ENCODE measurements around the gene PRMT1.
"Not testable (repeated sequence)": the region's sequence is repeated elsewhere in the genome, so short reads cannot be mapped to it uniquely, and the experiment has no call there.

Gene PRMT1

GRCh38 chr19:49677231-49677900, at the start of gene PRMT1:
PRMT1 (plus strand) TSS chr19:49677271; CDS start chr19:49677281, 10 bp downstream.
- DNase-seq: no peak

- DNase-seq: no peak
These were observed 47.4 kb upstream of the PRMT1 start for GRCh38 chr19:49629659-49630058.

- no peak for DNase-seq
These were observed 46.0 kb upstream of the PRMT1 start for GRCh38 chr19:49631014-49631588.

- no peak for DNase-seq
These were observed 45.4 kb upstream of the PRMT1 start for GRCh38 chr19:49631610-49632192.

GRCh38 chr19:49632576-49632975, 44.5 kb upstream of the PRMT1 start:
- DNase-seq: no peak

DNA sequence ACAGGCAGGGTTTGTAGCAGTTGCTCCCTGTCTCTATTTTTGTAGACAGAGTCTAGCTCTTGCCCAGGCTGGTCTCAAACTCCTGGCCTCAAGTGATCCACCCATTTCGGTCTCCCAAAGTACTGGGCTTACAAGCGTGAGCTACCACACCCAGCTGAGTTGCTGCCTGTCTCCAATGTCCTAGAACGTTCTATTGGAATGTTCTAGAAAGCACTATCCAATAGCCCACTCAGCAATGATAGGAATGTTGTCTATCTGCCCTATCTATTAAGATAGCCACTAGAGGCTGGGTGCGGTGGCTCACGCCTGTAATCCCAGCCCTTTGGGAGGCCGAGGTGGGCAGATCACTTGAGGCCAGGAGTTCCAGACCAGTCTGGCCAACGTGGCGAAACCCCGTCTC, 43.8 kb upstream of the PRMT1 start:
- not testable (repeated sequence) for DNase-seq

- no peak for DNase-seq
These were observed 41.4 kb upstream of the PRMT1 start for GRCh38 chr19:49635530-49636232.

DNA sequence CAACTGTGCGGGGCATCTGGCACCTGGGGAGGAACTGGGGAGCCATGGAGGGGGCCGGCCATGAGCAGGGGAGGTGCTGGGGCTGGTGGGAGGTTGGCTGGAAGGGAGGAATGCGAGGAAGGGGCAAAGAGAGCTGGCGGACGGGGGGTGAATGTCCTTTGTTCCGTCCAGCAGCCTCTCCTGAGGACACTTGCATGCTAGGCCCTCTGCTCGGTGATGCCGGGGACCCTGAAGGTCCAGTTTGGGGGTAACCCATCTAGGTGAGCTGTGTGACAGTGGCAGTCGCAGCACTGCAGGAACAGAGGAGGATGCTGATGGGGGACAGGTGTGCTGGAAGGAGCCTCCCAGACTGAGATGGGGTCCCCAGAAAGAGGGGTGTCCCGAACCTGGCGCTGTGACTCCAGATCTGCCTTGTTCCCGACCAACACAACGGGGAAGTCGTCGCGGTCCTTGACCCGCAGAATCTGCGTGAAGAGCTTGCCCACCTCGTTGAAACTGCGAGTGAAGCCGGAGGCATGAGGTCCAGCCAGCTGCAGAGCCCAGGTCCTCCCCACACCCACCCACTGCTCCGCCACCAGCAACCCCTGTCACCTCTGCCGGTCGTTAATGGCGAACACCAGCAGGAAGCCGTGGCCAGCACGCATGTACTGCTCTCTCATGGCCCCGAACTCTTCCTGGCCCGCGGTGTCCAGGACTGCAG, 40.7 kb upstream of the PRMT1 start:
- no peak for DNase-seq

- DNase-seq: peak; percentile 13
These were observed 39.0 kb upstream of the PRMT1 start for GRCh38 chr19:49637821-49638738.

GRCh38 chr19:49639401-49640112, 37.5 kb upstream of the PRMT1 start:
- no peak for DNase-seq

- peak; percentile 100 for DNase-seq
These were observed 36.8 kb upstream of the PRMT1 start, which contains the start of gene RRAS for GRCh38 chr19:49640113-49640898. RRAS (minus strand) TSS chr19:49640143; CDS start chr19:49640098, 45 bp downstream.

GRCh38 chr19:49641688-49642491, 35.2 kb upstream of the PRMT1 start, which contains the start of gene SCAF1:
SCAF1 (plus strand) TSS chr19:49642209; CDS start chr19:49645027, 2,818 bp downstream.
- peak; percentile 99 for DNase-seq

DNA sequence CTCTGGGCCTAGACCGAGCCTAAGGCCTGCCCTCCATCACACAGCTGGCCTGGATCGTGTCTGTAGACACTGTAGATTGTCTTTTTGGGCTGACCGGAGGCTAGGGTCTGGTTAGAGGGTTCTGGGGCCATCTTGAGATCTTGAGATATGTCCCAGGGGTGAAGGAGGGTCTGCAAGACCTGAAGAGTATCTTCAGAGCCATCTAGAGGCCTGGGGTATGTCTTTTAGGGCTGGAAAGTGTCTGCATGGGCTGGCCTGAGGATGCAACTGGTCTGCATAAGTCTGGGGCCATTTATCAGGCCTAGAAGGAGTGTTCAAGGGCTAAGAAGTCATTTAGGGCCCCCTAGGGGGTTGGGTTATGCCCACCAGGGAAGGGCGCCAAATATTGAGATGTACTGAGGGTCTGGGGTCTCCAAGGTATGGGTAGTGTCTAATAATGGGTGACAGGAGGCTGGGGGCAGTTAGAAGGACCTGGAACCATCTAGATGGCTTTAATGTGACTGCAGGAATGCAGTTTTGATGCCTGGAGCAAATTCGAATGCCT, 34.5 kb upstream of the PRMT1 start:
- DNase-seq: no peak

GRCh38 chr19:49643466-49643865, 33.6 kb upstream of the PRMT1 start:
- DNase-seq: no peak

DNA sequence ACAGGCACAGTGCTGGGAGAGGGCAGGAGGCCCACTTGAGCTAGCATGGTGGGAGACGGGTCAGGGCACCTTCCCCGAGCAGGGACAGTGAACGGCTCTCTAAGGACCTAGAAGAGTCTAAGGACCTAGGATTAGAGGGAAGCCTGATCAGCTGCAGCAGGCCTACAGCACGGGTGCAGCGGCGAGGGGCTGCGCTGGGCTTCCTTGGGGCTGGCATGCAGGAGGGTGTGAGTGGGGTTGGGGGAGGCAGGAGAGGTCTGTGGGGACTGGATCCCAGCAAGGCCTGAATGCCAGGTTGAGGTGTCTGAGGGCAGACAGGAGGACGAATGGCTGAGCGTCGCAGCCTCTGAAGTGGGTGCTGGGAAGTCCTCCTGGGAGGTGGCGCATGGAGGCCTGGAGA, 31.5 kb upstream of the PRMT1 start:
- no peak for DNase-seq

DNA sequence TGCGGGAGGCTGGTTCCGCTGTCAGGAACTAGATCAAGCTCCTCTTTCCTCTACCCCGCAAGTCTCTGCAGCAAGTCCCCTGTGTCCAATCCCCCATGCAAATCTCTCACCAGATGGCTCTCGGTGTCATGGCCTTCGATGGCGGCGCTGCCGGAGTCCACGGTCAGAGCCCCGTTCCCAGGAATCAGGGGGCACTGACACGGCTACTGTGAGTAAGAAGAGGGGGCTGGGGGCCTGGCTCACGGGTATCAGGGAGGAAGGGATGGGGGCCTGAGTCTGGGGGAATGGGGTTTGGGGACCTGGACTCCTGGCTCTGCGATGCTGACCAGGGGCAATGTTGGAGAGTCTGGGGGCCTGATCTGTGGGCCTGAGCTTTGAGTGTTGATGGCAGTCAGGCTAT, 31.1 kb upstream of the PRMT1 start:
- no peak for DNase-seq

GRCh38 chr19:49646586-49646985, 30.5 kb upstream of the PRMT1 start:
- no peak for DNase-seq

DNA sequence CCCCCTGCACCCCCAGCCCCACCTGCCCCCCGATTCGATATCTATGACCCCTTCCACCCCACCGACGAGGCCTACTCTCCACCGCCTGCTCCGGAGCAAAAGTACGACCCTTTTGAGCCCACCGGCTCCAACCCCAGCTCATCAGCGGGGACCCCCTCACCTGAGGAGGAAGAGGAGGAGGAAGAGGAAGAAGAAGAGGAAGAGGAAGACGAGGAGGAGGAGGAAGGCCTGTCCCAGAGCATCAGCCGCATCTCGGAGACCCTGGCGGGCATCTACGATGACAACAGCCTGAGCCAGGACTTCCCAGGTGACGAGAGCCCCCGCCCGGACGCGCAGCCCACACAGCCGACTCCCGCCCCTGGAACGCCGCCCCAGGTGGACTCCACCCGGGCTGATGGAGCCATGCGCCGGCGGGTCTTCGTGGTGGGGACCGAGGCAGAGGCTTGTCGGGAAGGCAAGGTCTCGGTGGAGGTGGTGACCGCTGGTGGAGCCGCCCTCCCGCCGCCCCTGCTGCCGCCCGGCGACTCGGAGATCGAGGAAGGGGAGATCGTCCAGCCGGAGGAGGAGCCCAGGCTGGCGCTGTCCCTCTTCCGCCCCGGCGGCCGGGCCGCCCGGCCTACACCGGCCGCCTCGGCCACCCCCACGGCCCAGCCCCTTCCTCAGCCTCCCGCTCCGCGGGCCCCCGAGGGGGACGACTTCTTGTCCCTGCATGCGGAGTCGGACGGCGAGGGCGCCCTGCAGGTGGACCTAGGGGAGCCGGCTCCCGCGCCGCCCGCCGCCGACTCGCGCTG, 25.8 kb upstream of the PRMT1 start:
- no peak for DNase-seq
